Kidney tubule cell (primary cell): ENCODE measurements around the gene FOXP1.

ENCODE experiments used
- DNase-seq: peaks from one replicate; pipeline ENCODE4 v3.0.0-alpha.2; 2018; ENCODE audit warnings: low spot score

Gene FOXP1

DNA sequence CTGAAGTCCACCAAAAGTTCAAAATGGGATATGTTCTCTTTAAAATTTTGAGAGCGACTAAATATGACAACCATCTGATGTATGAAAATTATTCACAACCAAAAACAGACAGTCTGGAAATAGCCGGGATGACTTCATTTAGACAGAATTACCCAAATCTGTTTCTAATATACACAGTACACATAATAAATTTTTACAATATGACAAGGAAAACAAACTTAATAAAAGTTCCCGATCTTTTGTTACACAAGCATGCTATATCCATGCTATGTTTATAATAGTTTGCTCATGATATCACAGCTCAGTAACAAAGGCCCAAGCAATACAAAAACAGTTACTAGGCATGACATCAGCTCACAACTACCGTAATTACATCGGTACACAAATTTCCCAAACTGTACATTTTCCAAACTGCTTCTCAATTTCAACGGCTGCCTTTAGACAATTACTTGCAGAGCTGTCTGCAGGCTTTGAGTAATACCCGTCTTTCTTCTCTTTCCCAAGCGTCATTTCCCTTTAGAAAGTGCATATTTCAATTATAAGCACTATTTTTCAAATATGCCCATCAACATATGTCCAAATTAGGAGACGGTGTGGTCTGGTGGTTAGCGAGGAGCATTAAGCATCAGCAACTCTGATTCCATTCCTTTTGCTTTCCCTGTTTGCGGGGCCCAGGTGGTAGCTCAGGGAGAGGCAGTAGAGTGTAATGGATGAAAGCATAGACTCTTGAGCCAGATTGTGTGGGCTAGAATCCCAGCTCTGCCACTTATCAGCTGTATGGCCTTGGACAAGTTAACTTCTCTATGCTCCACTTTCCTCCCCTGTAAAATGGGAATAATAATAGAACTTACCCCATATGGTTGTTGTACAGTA is 481.2 kb downstream of the FOXP1 start:
- DNase-seq, result peak; percentile 23

GRCh38 chr3:71101626-71102025 is 481.9 kb downstream of the FOXP1 start:
- peak; percentile 39 for DNase-seq

DNA sequence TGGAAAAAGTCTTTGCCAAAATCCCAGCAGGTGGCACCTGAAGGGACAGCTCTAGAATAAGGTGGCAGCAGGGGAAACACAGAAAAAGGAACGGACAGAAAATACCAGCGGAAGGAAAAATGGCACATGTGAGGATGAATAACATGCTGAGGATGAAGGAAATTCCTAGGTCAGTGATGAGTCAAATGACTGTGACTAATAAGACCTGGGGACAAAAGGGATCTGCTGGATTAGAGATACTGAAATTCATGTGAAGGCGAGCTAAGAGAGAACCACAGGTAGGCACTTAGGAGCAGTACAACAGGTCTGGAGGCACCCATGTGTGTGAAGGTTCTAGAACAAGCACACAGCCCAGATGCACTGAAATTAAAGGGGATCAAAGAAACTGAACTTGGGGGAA is 482.5 kb downstream of the FOXP1 start:
- peak; percentile 92 for DNase-seq

- DNase-seq, result no peak
Observed at GRCh38 chr3:71099997-71100719, 483.4 kb downstream of the FOXP1 start.

DNA sequence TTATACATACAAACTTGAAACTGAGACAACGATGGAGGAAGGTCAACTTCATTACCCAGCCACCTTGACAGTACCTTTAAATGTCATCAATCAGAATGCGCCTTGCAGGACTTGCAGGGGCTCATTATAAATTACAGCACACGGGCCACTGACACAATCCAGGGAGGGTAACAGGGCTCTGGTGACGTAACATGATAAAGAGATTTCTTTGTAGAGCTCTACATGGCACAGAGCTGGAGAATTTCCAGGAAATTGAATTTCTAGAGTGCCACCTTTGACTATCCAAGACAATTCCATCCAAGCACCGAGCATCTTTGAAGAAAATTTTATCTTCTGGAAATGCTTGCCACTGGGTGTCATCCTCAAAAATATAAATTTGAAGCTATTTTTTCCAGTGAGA is 486.0 kb downstream of the FOXP1 start:
- DNase-seq, result no peak

DNA sequence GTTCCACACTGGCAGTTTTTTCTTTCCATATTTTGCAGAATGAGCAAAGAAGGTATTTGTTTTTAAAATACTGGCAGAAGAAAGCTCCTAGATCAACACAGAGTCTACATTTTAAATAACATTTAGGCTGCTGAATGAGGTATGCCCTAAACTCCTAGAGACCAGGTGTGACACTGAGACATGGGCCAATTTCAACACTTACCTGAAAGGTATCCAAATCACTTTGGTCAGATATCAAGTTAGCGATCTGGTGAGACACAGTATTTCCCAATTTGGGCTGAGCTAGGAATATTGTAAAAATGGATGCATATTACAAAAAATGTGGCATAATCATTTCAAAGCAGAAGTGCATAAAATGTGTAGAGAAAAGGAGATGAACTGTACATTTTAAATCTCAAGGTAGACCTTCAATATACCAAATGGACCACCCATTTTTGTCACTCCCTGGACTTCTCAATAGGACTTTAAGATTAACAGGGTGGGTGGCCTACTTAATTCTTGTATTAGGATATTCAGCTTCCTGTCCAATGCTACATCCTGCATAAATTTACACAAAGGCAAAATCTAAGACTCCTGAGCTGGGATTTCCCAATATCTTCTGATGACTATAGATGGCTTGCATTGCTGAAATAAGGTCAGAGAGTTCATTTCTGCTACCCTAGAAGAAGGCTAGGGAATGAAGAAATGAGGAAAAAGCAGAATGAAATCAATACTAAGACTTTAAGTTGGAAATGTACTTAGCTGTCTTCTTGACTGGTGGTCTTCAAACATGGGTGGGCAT is 487.8 kb downstream of the FOXP1 start:
- DNase-seq, result no peak

DNA sequence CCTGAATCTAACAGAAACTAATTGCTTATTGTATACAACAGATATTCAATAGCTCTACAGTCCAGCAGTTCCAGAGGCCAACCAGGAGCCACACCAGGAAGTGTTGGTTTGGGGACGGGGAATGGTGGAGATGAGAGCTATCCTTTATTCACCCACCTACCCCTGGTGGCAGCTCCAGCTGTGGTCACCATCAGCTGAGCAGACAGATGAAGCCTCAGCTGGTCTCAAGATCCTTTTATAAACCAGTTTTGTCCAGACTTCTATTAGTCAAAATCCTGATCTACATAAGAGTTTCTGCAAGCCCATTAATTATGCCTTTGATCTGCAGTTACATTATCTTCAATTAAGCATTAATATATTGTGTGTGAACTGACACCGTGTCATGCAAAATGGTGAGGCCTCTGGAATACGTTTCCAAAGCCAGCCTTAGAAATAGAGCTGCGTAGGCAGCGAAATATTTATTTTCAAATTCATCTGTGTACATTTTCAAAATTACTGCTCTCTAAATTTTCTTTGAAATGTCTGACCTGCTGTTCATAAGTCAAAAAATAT is 488.8 kb downstream of the FOXP1 start:
- no peak for DNase-seq

DNA sequence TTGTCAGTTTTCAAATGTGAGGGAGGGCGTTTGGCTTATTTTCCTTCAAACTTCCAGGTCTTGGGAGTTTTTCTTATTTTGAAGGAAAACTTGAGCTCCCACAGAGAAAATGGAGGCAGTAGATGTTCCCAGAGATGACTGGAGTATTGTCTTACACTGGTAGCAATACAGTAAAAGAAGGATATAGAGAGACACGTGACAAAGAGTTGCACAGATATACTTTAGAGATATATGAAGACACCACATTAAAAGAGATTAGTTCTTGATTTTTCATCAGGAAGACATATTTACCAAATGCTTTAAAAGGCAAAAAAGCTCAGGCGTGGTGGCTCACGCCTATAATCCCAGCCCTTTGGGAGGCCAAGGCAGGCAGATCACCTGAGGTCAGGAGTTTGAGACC is 490.9 kb downstream of the FOXP1 start:
- DNase-seq, result no peak

DNA sequence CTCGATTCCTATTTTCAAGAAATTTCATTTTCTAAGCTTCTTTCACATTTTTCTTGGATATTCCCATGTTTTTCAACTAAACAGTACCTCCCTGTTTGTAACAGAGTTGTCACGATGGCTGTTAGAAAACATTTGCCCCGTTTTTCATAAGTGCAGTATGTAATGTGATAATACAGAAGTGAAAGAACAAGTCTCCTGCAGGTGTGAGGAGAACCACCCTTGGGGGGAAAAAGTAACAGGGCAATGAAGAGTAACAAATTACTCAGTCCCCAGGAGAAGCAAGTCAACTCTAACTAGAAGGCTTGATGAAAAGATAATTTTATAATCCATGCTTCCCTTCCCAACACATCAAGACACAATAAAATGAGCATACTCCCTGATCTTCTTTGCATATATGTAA is 493.3 kb downstream of the FOXP1 start:
- no peak for DNase-seq

DNA sequence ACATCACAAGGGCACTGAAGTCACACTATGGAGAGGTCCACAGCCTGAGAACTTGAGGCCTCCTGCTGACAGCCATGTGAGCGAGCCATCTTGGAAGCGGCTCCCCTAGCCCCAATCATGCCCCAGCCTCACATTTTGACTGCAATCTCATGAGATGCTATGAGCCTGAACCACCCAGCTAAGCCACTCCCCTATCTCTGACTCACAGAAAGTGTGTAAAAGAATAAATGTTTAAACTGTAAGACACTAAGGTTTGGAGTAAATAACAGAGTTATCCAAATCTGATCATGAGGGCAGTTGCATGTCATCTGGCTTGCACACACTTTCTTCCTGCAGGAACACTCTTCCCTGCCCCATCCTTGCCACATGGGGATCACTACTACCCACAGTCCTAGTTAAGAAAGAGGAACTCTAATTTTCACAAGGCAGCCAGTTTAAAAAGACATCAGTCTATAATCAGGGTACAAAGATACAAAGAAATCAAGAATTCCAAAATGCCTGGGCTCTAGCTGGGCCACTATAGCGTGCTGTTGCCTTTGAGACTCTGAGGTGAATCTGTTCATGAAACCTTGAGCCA is 494.2 kb downstream of the FOXP1 start:
- no peak for DNase-seq

GRCh38 chr3:71088742-71089141 is 494.8 kb downstream of the FOXP1 start:
- DNase-seq, result no peak

- DNase-seq, result no peak
Observed at GRCh38 chr3:71088019-71088708, 495.4 kb downstream of the FOXP1 start.

DNA sequence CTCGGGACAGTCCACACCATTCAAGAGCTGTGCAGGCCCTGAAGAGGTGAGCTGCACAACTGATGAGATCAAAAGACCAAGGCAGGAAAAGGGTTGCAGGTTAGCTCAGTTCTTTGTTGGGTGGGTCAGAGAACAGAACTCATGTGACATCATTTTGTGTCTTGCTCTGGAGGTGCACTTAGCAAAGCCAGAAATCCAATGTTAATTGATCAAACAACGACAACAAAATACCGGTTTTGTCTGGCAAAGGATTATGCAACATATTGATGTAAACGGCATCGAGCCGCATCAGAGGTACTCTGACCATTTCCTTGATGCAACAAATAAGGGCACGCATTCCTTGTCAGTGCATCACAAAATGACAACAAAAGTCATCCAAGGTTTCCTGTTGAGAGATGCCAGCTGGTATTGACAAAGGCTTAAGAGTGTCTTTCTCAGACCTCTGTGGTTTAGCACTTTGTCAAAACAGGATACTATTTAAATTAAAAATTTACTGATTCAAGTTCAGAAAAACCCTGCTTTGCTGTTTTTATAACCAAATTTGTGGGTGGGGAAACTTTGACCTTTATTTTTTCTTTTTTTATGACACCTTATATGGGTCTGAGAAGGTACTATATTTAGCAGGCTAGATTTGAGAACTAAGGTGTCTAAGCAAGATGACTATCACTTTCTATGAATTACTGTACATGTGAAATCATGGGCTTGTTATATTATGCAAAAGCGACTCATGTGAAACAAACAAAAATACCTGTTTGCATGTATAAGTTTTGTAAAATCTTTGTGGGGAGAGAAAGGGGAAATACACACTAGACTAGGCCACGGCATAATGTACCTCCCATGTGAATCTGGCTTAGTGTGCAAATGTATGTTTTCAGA is 496.1 kb downstream of the FOXP1 start:
- peak; percentile 54 for DNase-seq

DNA sequence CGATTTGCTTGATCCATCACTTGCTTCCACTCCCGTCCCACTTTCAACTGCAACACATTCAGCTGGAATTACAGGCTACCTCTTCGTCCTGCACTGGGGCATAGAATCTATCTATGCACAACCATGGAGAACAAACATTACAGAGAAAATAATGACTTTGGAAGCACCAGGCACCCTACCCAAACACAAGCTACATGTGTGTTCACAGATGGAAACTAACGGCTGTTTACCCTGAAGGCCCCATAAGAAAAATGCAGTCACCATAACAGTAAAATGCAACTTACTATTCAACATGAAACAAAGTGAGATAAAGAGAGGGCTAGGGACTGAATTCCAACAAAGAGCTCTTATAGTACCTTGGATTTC is 496.8 kb downstream of the FOXP1 start:
- DNase-seq, result no peak

GRCh38 chr3:71083726-71084131 is 499.8 kb downstream of the FOXP1 start:
- DNase-seq, result no peak

GRCh38 chr3:71082833-71083232 is 500.7 kb downstream of the FOXP1 start:
- no peak for DNase-seq

GRCh38 chr3:71080517-71081083 is 502.9 kb downstream of the FOXP1 start:
- DNase-seq, result peak; percentile 72

- DNase-seq, result no peak
Observed at GRCh38 chr3:71078723-71079525, 504.6 kb downstream of the FOXP1 start.

GRCh38 chr3:71078199-71078598 is 505.3 kb downstream of the FOXP1 start:
- DNase-seq, result no peak
